B cell (primary cell): ENCODE measurements around the gene KCNJ5. TPM values are rescaled to one million over a fixed set of nuclear protein-coding genes. Genes with fewer than 3 reads are reported as not detected.
A peak's percentile ranks its signal among the peaks of the same experiment; 100 is the strongest.

ENCODE experiments used
- ATAC-seq: fragments of 200-7000 bp; cut with Tn5 transposase; one replicate; pipeline ENCODE4 v1.10.0; 2021; ENCODE audit warnings: low read depth, mild to moderate bottlenecking, moderate number of reproducible peaks, moderate library complexity
- CTCF ChIA-PET: fragments of 350-600 bp; sonication (Branson Sonifier 250); formaldehyde crosslinking; loops from one replicate; lab custom pipeline; 2021; ENCODE audit warnings: antibody characterized with exemption, inconsistent platforms; lab: Charles Lee
- POLR2A ChIA-PET: fragments of 350-600 bp; sonication (Branson Sonifier 250); formaldehyde crosslinking; loops from one replicate; lab custom pipeline; 2021; ENCODE audit warnings: antibody characterized with exemption; lab: Charles Lee
- DNase-seq: peaks from one replicate; pipeline ENCODE4 v3.0.0; 2013
- H2AFZ ChIP-seq: 2 replicates; pipeline ENCODE4 v1.6.1; 2012; ENCODE audit warnings: mild to moderate bottlenecking, low read depth, low read length; ENCODE audit not compliant: insufficient read depth, poor library complexity, severe bottlenecking
- H3K27ac ChIP-seq, 2 donors: 1 replicate in 1 of 2; 2 replicates in 1 of 2; pipeline ENCODE4 v1.5.1; 2012 to 2013; ENCODE audit warnings: low read length in 2 of 2, mild to moderate bottlenecking in 2 of 2, moderate library complexity in 1 of 2
- H3K27me3 ChIP-seq, 4 experiments: fragments of 200-600 bp in 1 of 4; sonication (generic) in 1 of 4; replicated peaks in 1 of 4; 1 replicate in 2 of 4; 2 replicates in 2 of 4; pipeline versions ENCODE4 v1.6.1 to v1.7.0; 2013 to 2016; ENCODE audit warnings: low read length in 3 of 4, mild to moderate bottlenecking in 2 of 4, mixed read lengths in 1 of 4, moderate library complexity in 1 of 4; ENCODE audit not compliant: insufficient read depth in 4 of 4, control insufficient read depth in 3 of 4; ENCODE audit errors: control extremely low read depth in 1 of 4
- H3K36me3 ChIP-seq, 2 experiments: replicated peaks in 1 of 2; 1 replicate in 1 of 2; 2 replicates in 1 of 2; pipeline versions ENCODE4 v1.6.1 to v1.7.1; 2013; ENCODE audit warnings: low read length in 1 of 2; ENCODE audit not compliant: insufficient read depth in 2 of 2, control insufficient read depth in 1 of 2; ENCODE audit errors: control extremely low read depth in 1 of 2, extremely low read depth in 1 of 2
- H3K4me1 ChIP-seq, 2 donors: fragments of 200-600 bp in 1 of 2; sonication (generic) in 1 of 2; 1 replicate in 1 of 2; 2 replicates in 1 of 2; pipeline versions ENCODE4 v1.5.1 to v1.6.1; 2013 to 2017; ENCODE audit warnings: low read length in 2 of 2; ENCODE audit not compliant: control insufficient read depth in 2 of 2, insufficient read depth in 2 of 2
- H3K4me2 ChIP-seq: replicated peaks from 2 replicates; pipeline ENCODE3; 2012; ENCODE audit warnings: mild to moderate bottlenecking, low read depth, low read length; ENCODE audit not compliant: poor library complexity, severe bottlenecking
- H3K4me3 ChIP-seq, 5 experiments: fragments of 200-600 bp in 1 of 5; sonication (generic) in 1 of 5; 1 replicate in 3 of 5; 2 replicates in 2 of 5; pipeline versions ENCODE4 v1.5.1 to v1.7.0; 2011 to 2016; ENCODE audit warnings: low read length in 4 of 5, mild to moderate bottlenecking in 4 of 5, low read depth in 2 of 5, control low read depth in 1 of 5, moderate library complexity in 1 of 5; ENCODE audit not compliant: insufficient read depth in 1 of 5; ENCODE audit errors: control extremely low read depth in 1 of 5, extremely low read depth in 1 of 5
- H3K79me2 ChIP-seq: fragments of 200-600 bp; sonication (generic); one replicate; pipeline ENCODE4 v1.6.0; 2016; ENCODE audit warnings: low read length; ENCODE audit not compliant: control insufficient read depth, insufficient read depth
- H3K9ac ChIP-seq: fragments of 200-600 bp; sonication (generic); 2 replicates; pipeline ENCODE4 v1.6.1; 2017; ENCODE audit warnings: mild to moderate bottlenecking, low read length, moderate library complexity
- H3K9me3 ChIP-seq, 3 donors: one replicate each; pipeline versions ENCODE4 v1.6.1 to v1.7.1; 2013; ENCODE audit warnings: low read length in 2 of 3; ENCODE audit not compliant: control insufficient read depth in 2 of 3, insufficient read depth in 1 of 3; ENCODE audit errors: control extremely low read depth in 1 of 3
- H4K20me1 ChIP-seq: 2 replicates; pipeline ENCODE4 v1.6.0; 2012; ENCODE audit warnings: mild to moderate bottlenecking, low read length; ENCODE audit not compliant: insufficient read depth, control insufficient read depth, poor library complexity, severe bottlenecking
- H3K27ac Mint-ChIP-seq: one replicate; pipeline ENCODE4 v1.8.0; 2021; ENCODE audit warnings: mixed read lengths
- H3K27me3 Mint-ChIP-seq: one replicate; pipeline ENCODE4 v1.8.0; 2021; ENCODE audit warnings: mixed read lengths
- H3K4me1 Mint-ChIP-seq: one replicate; pipeline ENCODE4 v1.8.0; 2021; ENCODE audit warnings: mixed read lengths
- H3K4me3 Mint-ChIP-seq: one replicate; pipeline ENCODE4 v1.8.0; 2021; ENCODE audit warnings: mixed read lengths
- H3K9me3 Mint-ChIP-seq: one replicate; pipeline ENCODE4 v1.8.0; 2022; ENCODE audit warnings: mixed read lengths; ENCODE audit not compliant: insufficient read depth
- EZH2 ChIP-seq: IDR thresholded peaks from 2 replicates; pipeline ENCODE4 v1.6.1; 2012; ENCODE audit warnings: borderline replicate concordance, low read depth, mild to moderate bottlenecking, moderate library complexity, low read length; ENCODE audit not compliant: insufficient read depth, poor library complexity, severe bottlenecking
- WGBS: methylation state at CpG from one replicate; pipeline ENCODE4 v1.1.5; 2013; ENCODE audit warnings: missing lambda C conversion rate; ENCODE audit not compliant: insufficient coverage; 5-methylcytosine and 5-hydroxymethylcytosine counted together
- intact Hi-C: fragments of 100-400 bp; cut with micrococcal nuclease; formaldehyde crosslinking; loops from one replicate; pipeline ENCODE4 v1.10.0; 2022
- polyA plus RNA-seq: library from polyadenylated mRNA; depleted of rRNA; stranded (reverse); fragments of >200 nt; gene quantifications from 2 replicates; pipeline ENCODE4 v1.2.3, GENCODE V29; 2012
- total RNA-seq, 2 donors: library from RNA; stranded (reverse); fragments of 120-200 nt in 1 of 2; gene quantifications; 1 replicate in 1 of 2; 2 replicates in 1 of 2; pipeline versions ENCODE4 v1.2.3 to v1.2.4, GENCODE V29; 2013 to 2022
- TF ChIP-seq, protein P1 (sequence below): fragments of 200-600 bp; IDR thresholded peaks from one replicate; pipeline ENCODE4 v1.8.0; 2022; ENCODE audit warnings: antibody characterized with exemption, mild to moderate bottlenecking

KCNJ5 gene
- total and polyA plus RNA-seq, 2 donors (not counting 1 experiment from before 2014, with no cell fraction given): 0.01 TPM; not detected in 1

DNA sequence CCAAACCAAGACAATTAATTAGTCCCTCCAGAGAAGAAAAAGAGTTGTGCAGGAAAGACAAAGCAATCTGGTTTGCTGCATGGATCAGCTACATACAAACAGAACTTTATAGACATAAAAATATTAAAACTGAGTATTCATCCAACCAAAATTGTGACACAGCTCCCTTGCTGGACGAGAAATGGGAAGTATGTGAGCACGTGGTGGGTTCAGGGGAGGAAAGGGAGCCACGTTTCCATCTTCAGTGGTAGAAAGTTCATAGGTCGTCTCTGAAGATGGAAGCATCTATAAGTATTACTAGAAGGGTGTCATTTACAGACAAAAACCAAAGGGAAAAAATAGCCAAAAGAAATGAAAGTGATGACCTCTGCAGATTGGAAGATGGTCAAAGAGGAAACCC, 7.1 kb upstream of the KCNJ5 start:
- Mint-ChIP-seq H3K9me3 (no peaks in the 10 kb centered on the region), H3K27me3 (peaks cover 76% of the 10 kb centered on the region), H3K4me3 (no peak overlapping the region), H3K4me1 (no peaks in the 10 kb centered on the region), H3K27ac (no peak overlapping the region)
- Histone ChIP-seq H2AFZ (no peak overlapping the region), H3K27me3 (peaks cover 0 to 68% (median 43%) of the 10 kb centered on the region in 4 experiments), H3K4me1 (no peaks in the 10 kb centered on the region), H3K9ac (no peak overlapping the region), H4K20me1 (no peaks in the 10 kb centered on the region), H3K36me3 (no peaks in the 10 kb centered on the region), H3K27ac (no peak overlapping the region), H3K79me2 (no peaks in the 10 kb centered on the region), H3K4me3 (no peak overlapping the region), H3K9me3 (no peaks in the 10 kb centered on the region), H3K4me2 (no peak overlapping the region)
- ATAC-seq (no peak), DNase-seq (no peak)
- WGBS: 44% methylated on average over 3 of the region's 4 CpGs
- CTCF ChIA-PET: interaction anchor here (1.1 to 10.9 kb wide), 15 partner anchors 9 to 845 kb away, joined by 3 to 315 read pairs (median 9); no protein-coding TSS in a partner anchor
- no peak for TF ChIP-seq EZH2
- TF ChIP-seq, protein P1, sequence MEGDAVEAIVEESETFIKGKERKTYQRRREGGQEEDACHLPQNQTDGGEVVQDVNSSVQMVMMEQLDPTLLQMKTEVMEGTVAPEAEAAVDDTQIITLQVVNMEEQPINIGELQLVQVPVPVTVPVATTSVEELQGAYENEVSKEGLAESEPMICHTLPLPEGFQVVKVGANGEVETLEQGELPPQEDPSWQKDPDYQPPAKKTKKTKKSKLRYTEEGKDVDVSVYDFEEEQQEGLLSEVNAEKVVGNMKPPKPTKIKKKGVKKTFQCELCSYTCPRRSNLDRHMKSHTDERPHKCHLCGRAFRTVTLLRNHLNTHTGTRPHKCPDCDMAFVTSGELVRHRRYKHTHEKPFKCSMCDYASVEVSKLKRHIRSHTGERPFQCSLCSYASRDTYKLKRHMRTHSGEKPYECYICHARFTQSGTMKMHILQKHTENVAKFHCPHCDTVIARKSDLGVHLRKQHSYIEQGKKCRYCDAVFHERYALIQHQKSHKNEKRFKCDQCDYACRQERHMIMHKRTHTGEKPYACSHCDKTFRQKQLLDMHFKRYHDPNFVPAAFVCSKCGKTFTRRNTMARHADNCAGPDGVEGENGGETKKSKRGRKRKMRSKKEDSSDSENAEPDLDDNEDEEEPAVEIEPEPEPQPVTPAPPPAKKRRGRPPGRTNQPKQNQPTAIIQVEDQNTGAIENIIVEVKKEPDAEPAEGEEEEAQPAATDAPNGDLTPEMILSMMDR: no peak
- intact Hi-C loops: loop anchor here (1.0 kb wide), 2 partner anchors 22 to 72 kb away; no protein-coding TSS in a partner anchor
- POLR2A ChIA-PET: no interaction called here

DNA sequence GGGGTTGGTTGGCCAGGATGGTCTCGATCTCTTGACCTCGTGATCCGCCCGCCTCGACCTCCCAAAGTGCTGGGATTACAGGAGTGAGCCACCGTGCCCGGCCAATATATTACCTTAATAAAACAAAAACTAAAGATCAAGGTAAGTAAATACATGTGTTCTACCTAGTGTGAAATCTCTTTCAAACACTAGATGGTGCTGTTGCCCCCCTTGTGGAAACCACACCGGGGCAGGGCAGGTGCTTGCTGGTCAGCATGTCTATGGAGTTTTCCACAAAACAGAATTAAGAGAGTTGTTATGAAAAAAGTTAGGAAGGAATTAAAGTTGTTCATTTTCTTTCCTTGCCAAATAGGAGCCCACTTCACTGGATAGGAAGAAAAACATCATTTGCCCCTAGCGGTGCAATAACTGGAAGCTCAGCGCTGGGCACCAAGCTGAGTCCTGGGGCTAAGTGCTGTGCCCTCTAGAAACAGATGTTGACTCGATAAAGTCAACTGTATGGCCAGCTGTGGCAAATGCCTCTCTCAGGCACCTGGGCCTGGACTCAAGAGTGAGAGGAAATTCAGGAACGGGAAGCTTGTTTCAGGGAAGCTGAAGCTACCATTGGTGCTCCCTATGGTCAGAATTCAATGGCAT, 6.3 kb upstream of the KCNJ5 start:
- Histone ChIP-seq H3K9me3 (no peaks in the 10 kb centered on the region), H3K36me3 (no peaks in the 10 kb centered on the region), H4K20me1 (no peaks in the 10 kb centered on the region), H3K27ac (no peak overlapping the region), H3K9ac (no peak overlapping the region), H2AFZ (no peak overlapping the region), H3K4me3 (no peak overlapping the region), H3K79me2 (no peaks in the 10 kb centered on the region), H3K4me2 (no peak overlapping the region), H3K4me1 (peaks cover under 1 to 7% of the 10 kb centered on the region in 2 donors), H3K27me3 (peaks cover 0 to 73% (median 48%) of the 10 kb centered on the region in 4 experiments)
- H3K27ac Mint-ChIP-seq: peak overlapping the region; percentile 54
- ATAC-seq (peak; percentile 82), DNase-seq (peak; percentile 79)
- H3K4me1 Mint-ChIP-seq: peaks cover 3% of the 10 kb centered on the region
- WGBS: 82% methylated on average over 4 of the region's 12 CpGs
- no peaks in the 10 kb centered on the region for H3K9me3 Mint-ChIP-seq
- ChIA-PET CTCF (interaction anchor here (0.6 to 10.9 kb wide), 31 partner anchors 8 to 1376 kb away, joined by 3 to 315 read pairs (median 4); no protein-coding TSS in a partner anchor), POLR2A (interaction anchor here (0.6 to 1.0 kb wide), 3 partner anchors 21 to 1279 kb away, joined by 3 read pairs; no protein-coding TSS in a partner anchor)
- no peak overlapping the region for H3K4me3 Mint-ChIP-seq
- intact Hi-C loops: loop anchor here (1.0 kb wide), 2 partner anchors 21 to 71 kb away; no protein-coding TSS in a partner anchor
- TF ChIP-seq, protein P1: peak; percentile 85
- no peak for TF ChIP-seq EZH2
- H3K27me3 Mint-ChIP-seq: peaks cover 78% of the 10 kb centered on the region
